AG09309 (cell line): Measurements from ENCODE around the gene NEK1.
"Not testable (repeated sequence)": the region's sequence is repeated elsewhere in the genome, so short reads cannot be mapped to it uniquely, and the experiment has no call there.

ENCODE experiments used
- DNase-seq: peaks from one replicate; pipeline ENCODE4 v3.0.0-alpha.2; 2010; ENCODE audit warnings: low read depth
- H3K4me3 ChIP-seq: 2 replicates; pipeline ENCODE4 v1.5.1; 2011; ENCODE audit warnings: mild to moderate bottlenecking, low read depth, low read length, moderate library complexity; ENCODE audit not compliant: control insufficient read depth
- TF ChIP-seq, protein P1 (sequence below): IDR thresholded peaks from 2 replicates; pipeline ENCODE4 v1.5.1; 2011; ENCODE audit warnings: mild to moderate bottlenecking, low read depth, low read length, inconsistent platforms; ENCODE audit not compliant: insufficient read depth, control insufficient read depth; ENCODE audit errors: missing control alignments

The NEK1 gene

DNA sequence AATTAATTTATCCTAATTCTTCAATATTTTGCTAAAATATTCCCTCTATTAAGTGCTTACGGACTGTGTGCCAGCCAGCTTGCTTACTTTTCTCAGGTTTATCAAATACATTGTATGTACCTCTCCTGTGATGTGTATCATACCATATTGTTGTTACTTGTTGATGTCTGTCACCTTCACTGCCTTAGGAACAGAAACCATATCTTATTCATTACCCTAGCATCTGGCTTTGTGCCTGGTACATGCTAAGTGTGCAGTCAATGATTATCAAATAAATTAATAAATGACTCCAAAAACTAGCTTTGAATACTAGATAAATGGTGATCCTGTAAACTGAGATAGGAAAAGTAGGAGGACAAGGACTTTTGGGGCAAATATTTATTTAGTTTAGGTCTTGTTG lies 14.9 kb upstream of the NEK1 start:
- DNase-seq, result no peak
- TF ChIP-seq, protein P1, sequence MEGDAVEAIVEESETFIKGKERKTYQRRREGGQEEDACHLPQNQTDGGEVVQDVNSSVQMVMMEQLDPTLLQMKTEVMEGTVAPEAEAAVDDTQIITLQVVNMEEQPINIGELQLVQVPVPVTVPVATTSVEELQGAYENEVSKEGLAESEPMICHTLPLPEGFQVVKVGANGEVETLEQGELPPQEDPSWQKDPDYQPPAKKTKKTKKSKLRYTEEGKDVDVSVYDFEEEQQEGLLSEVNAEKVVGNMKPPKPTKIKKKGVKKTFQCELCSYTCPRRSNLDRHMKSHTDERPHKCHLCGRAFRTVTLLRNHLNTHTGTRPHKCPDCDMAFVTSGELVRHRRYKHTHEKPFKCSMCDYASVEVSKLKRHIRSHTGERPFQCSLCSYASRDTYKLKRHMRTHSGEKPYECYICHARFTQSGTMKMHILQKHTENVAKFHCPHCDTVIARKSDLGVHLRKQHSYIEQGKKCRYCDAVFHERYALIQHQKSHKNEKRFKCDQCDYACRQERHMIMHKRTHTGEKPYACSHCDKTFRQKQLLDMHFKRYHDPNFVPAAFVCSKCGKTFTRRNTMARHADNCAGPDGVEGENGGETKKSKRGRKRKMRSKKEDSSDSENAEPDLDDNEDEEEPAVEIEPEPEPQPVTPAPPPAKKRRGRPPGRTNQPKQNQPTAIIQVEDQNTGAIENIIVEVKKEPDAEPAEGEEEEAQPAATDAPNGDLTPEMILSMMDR, result no peak
- H3K4me3 ChIP-seq, result no peak overlapping the region

DNA sequence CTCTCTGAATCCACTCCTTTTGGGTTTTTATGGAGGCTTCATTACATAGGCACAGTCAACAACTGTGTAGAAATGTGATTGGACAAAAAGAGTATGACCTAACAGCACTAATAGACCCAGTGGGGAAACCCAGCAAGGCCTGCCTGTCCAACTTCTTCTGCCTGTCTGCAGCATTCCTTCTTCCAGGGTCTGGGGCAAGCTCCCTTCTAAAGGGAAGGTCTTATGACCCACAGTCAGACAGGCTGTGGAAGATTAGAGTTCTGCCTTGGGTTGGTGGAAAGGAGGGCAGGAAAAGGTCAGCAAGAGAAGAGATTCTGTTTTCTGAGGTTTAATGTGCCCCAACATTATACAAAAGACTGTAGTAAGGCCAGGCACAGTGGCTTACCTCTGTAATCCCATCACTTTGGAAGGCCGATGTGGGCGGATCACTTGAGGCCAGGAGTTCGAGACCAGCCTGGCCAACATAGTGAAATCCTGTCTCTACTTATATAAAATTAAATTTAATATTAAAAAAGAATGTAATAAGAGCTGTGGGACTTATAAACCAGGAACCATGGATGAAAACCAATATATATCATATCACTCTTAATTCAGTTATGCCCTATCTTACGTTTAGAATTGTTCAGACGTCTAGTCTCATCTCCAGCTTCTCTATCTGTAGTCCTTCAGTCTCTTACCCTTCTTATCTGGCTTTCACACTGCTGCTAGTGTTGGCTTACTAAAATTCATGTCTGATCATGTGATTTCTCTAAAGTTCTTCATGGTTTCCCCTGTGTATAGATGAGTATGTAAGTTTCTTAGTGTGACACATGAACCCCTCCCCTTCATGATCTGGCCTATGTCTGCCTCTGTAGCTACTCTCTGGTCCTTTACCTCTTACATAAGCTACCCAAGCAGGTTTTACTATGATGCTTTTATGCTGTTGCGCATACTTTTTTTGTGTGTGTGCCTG lies 14.2 kb upstream of the NEK1 start:
- DNase-seq, result no peak
- TF ChIP-seq, protein P1, result no peak
- no peak overlapping the region for H3K4me3 ChIP-seq

DNA sequence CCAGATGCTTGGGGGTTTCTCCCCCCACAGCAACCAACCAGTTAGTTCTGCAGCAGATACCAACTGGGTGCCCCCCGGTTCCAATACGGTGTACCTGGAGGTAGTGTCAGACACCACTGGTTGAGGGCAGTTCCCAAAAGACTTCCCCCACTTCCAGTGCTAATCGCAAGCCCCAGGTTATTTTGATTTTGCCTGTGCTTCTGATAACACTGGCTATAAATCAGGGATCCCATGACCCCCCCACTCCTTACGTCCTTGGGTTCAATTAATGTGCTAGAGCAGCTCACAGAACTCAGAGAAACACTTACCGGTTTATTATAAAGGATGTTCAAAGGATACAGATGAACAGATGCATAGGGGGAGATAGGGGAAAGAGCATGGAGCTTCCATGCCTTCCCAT lies 13.5 kb upstream of the NEK1 start:
- no peak overlapping the region for H3K4me3 ChIP-seq
- TF ChIP-seq, protein P1, result no peak
- DNase-seq, result no peak

DNA sequence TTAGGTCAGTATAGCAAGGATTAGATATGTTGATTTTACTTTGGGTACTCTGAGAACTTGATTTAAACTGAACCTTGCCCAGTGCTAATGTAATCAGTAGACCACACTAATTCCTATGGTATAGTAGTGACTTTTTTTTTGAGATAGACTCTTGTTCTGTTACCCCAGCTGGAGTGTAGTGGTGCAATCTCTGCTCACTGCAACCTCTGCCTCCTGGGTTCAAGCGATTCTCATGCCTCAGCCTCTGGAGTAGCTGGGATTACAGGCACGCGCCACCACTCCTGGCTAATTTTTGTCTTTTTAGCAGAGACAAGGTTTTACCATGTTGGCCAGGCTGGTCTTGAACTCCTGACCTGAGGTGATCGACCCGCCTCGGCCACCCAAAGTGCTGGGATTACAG lies 11.6 kb upstream of the NEK1 start:
- DNase-seq, H3K4me3 ChIP-seq: not testable (repeated sequence)

DNA sequence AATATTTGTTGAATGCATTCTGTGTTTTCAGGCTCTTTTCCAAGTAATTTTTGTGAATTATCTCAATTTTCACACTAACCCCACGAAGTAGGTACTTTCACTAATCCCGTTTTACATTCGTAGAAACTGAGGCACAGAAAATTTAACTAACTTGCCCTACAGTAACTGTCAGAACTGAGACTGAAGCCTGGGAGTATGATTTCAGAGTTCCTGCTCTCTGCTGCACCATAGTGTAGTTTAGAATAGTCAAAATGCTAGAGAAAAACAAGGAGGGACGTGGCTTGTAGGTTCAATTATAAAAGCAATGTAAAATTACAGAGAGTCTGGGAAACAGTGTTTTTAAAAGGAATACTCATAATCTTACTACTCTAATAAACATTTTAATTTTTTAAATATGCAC lies 10.2 kb upstream of the NEK1 start:
- TF ChIP-seq, protein P1, result no peak
- no peak for DNase-seq
- no peak overlapping the region; the same call in 1 of the 2 replicates for H3K4me3 ChIP-seq

DNA sequence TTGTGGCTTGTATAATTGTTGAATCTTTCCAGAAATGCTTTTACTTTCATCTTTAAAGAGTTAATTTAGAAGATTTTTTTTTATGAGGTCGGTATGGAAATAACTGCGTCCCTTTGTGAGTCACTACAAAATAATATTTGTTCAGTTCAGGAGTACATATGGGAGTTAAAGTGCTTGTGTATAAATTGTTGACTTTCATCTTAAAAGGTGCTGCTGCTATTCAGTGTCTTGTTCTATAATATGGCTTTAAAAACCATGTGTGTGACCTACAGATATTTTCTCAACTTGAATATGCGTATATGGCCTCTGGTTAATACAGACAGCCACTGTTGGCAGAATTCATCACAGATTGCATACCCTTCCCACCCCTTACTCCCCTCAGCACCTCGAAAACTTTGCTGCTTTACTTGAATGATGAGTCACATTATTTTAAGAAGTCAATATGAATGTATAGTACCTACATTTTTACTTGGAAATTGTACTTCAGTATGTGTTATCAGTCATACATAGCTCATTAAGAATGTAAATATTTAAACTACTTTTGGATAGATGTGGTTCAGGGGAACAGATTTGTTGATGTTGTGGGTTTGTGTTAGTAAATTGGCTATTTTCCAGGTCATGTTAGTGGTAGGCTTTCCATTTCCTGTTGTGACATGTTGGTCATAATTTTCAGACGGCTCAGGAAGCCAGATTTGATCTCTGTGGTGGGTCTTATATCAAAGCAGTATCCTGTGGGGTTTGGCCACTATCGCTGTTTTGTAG lies 9.5 kb upstream of the NEK1 start:
- no peak for DNase-seq
- H3K4me3 ChIP-seq, result peak overlapping the region; percentile 62
- TF ChIP-seq, protein P1, result no peak

DNA sequence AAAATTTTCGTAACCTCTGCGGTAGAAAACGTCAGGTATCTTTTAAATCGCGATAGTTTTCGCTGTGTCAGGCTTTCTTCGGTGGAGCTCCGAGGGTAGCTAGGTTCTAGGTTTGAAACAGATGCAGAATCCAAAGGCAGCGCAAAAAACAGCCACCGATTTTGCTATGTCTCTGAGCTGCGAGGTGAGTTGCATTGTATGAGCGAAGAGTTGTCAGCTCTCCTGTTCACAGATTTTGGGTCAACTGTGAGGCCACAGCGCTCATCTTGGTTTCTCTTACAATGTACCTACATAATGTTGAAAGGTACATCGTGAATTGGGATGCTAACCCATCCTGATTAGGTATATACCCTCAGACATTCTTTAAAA lies 8.5 kb upstream of the NEK1 start:
- no peak for DNase-seq
- H3K4me3 ChIP-seq, result peak overlapping the region; percentile 62
- TF ChIP-seq, protein P1, result no peak
